ENCODE results near the gene HSPBP1. TPM values are rescaled to one million over a fixed set of nuclear protein-coding genes. Genes with fewer than 3 reads are reported as not detected.

The HSPBP1 gene
- total RNA-seq, 1 experiment from 2014 or later, result 122 TPM

GRCh38 chr19:55252760-55253663 is 26.9 kb downstream of the HSPBP1 start:
- H3K4me3 ChIP-seq (ENCODE audit: low read length), result no peak overlapping the region
- H2AFZ ChIP-seq (ENCODE audit: low read length), result no peak overlapping the region
- ChIA-PET POLR2A (ENCODE audit: unreplicated experiment) (no interaction called here), CTCF (no interaction called here)
- H3K79me2 ChIP-seq (ENCODE audit: low read length), result peaks cover 100% of the 10 kb centered on the region
- H4K20me1 ChIP-seq (ENCODE audit: low read length), result peaks cover 73% of the 10 kb centered on the region
- peaks cover 70% of the 10 kb centered on the region for H3K4me1 ChIP-seq (ENCODE audit: insufficient read depth, low read length)
- intact Hi-C loops (cut with micrococcal nuclease), result no loop called here
- no peaks in the 10 kb centered on the region for H3K27me3 ChIP-seq (ENCODE audit: low read length)
- BruUV-seq (replicated peaks), result no TSS peak
- no peaks in the 10 kb centered on the region for H3K9me3 ChIP-seq (ENCODE audit: low read length)
- H3K9ac ChIP-seq (ENCODE audit: low read length), result no peak overlapping the region
- DNase-seq, result no peak
- H3K27ac ChIP-seq (ENCODE audit: low read length), result no peak overlapping the region
- no peaks in the 10 kb centered on the region for H3K9me2 ChIP-seq (replicated peaks; ENCODE audit: low read length)
- peaks cover 8% of the 10 kb centered on the region for H3F3A ChIP-seq (ENCODE audit: low read length, unreplicated experiment)
- no peak for TF ChIP-seq EZH2 (IDR thresholded peaks at IDR 0.05; ENCODE audit: low read length, unreplicated experiment)
- no peak for TF ChIP-seq CTCF (conservative IDR thresholded peaks at IDR 0.05; ENCODE audit: low read depth, low read length)
- TF ChIP-seq EZH2phosphoT487 (IDR thresholded peaks at IDR 0.05; ENCODE audit: borderline replicate concordance, low read length), result no peak
- H3K4me2 ChIP-seq (ENCODE audit: low read length), result no peak overlapping the region
- no peak for ATAC-seq
- H3K36me3 ChIP-seq (ENCODE audit: low read depth, low read length), result peaks cover 6% of the 10 kb centered on the region; the same call in 1 of the 2 replicates

- H3K4me1 ChIP-seq (ENCODE audit: insufficient read depth, low read length), result peaks cover 73% of the 10 kb centered on the region
- peaks cover 100% of the 10 kb centered on the region for H3K79me2 ChIP-seq (ENCODE audit: low read length)
- POLR2A ChIA-PET (ENCODE audit: unreplicated experiment), result interaction anchor here (0.6 kb wide), 1 partner anchor 1358 kb away, joined by 6 read pairs; no protein-coding TSS in a partner anchor
- peak overlapping the region; percentile 64 for H3K27ac ChIP-seq (ENCODE audit: low read length)
- no peak overlapping the region for H2AFZ ChIP-seq (ENCODE audit: low read length)
- H4K20me1 ChIP-seq (ENCODE audit: low read length), result peaks cover 74% of the 10 kb centered on the region
- H3K4me3 ChIP-seq (ENCODE audit: low read length), result no peak overlapping the region
- H3K4me2 ChIP-seq (ENCODE audit: low read length), result peak overlapping the region; percentile 51
- no peaks in the 10 kb centered on the region for H3K27me3 ChIP-seq (ENCODE audit: low read length)
- no peaks in the 10 kb centered on the region for H3K9me3 ChIP-seq (ENCODE audit: low read length)
- H3K9ac ChIP-seq (ENCODE audit: low read length), result peak overlapping the region; percentile 4; the same call in 1 of the 2 replicates
- peaks cover 3% of the 10 kb centered on the region for H3F3A ChIP-seq (ENCODE audit: low read length, unreplicated experiment)
- peak; percentile 52 for ATAC-seq
- CTCF ChIA-PET, result no interaction called here
- H3K36me3 ChIP-seq (ENCODE audit: low read depth, low read length), result peaks cover 11% of the 10 kb centered on the region; the same call in 1 of the 2 replicates
- peak; percentile 87 for DNase-seq
- no TSS peak for BruUV-seq (replicated peaks)
- no peak for TF ChIP-seq EZH2 (IDR thresholded peaks at IDR 0.05; ENCODE audit: low read length, unreplicated experiment)
- TF ChIP-seq EZH2phosphoT487 (IDR thresholded peaks at IDR 0.05; ENCODE audit: borderline replicate concordance, low read length), result no peak
- TF ChIP-seq CTCF (conservative IDR thresholded peaks at IDR 0.05; ENCODE audit: low read depth, low read length), result no peak
- no peaks in the 10 kb centered on the region for H3K9me2 ChIP-seq (replicated peaks; ENCODE audit: low read length)
- intact Hi-C loops (cut with micrococcal nuclease), result no loop called here
Measured at GRCh38 chr19:55251341-55252081, 28.4 kb downstream of the HSPBP1 start.

Data from PC-3 (cell line).